ENCODE results near the gene RGPD8.

Gene RGPD8

GRCh38 chr2:112345030-112346027, 88.1 kb downstream of the RGPD8 start:
- no peak for DNase-seq
- TF ChIP-seq GATA1 (IDR thresholded peaks at IDR 0.05; ENCODE audit: low read depth, low read length) (no peak), POLR2A (IDR thresholded peaks at IDR 0.05; ENCODE audit: low read length) (no peak)

GRCh38 chr2:112343827-112344585, 89.4 kb downstream of the RGPD8 start:
- TF ChIP-seq POLR2A (IDR thresholded peaks at IDR 0.05; ENCODE audit: low read length) (no peak), GATA1 (IDR thresholded peaks at IDR 0.05; ENCODE audit: low read depth, low read length) (no peak)

DNA sequence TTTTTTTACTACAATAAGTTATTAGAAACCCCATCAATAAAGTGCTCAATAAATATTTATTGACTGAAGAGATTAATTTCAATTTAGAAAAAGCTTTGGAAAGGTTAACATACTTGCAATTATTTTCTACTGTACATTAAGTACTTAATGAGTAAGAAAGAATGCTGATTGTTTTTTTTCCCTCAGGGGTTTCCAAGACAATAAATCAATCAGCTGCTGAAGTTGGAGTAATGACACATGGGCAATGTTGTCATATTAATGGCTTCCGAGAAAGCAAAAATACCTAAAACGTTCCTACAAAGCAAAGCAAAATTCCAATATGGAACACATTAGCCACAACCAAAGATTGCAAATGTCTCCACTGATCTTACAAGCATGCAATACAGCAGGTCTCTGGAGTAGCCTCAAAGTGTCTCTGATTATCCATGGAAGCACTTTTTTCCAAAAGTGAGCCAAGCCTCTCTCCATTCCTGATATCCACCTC, 91.3 kb downstream of the RGPD8 start:
- TF ChIP-seq POLR2A (IDR thresholded peaks at IDR 0.05; ENCODE audit: low read length) = no peak
- TF ChIP-seq GATA1 (IDR thresholded peaks at IDR 0.05; ENCODE audit: low read depth, low read length) = no peak
- no peak for DNase-seq

More at GRCh38 chr2:112343827-112344585, 89.4 kb downstream of the RGPD8 start:
- DNase-seq = no peak

- TF ChIP-seq GATA1 (IDR thresholded peaks at IDR 0.05; ENCODE audit: low read depth, low read length) = no peak
- TF ChIP-seq POLR2A (IDR thresholded peaks at IDR 0.05; ENCODE audit: low read length) = no peak
- DNase-seq = no peak
These were observed 92.8 kb downstream of the RGPD8 start for GRCh38 chr2:112340475-112341267.

DNA sequence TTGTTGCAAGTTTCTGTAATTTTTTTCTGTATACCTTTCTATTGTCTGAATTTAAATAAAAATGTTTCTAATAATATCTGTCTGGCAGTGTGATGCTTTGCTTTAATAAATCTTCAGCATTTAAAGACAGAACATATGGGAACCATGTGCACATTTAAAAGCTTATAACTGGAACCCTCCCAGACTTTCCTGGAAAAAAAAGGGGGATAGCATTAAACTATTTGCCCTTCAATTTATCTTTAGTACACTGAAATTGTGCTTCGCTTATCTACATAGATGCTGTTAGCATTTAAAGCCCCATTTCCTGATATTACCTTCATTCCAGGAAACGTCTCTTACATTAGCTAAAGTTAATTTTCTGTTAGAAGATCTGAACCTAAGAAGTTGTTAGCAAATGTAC, 93.5 kb downstream of the RGPD8 start:
- no peak for TF ChIP-seq GATA1 (IDR thresholded peaks at IDR 0.05; ENCODE audit: low read depth, low read length)
- TF ChIP-seq POLR2A (IDR thresholded peaks at IDR 0.05; ENCODE audit: low read length) = no peak
- DNase-seq = no peak

DNA sequence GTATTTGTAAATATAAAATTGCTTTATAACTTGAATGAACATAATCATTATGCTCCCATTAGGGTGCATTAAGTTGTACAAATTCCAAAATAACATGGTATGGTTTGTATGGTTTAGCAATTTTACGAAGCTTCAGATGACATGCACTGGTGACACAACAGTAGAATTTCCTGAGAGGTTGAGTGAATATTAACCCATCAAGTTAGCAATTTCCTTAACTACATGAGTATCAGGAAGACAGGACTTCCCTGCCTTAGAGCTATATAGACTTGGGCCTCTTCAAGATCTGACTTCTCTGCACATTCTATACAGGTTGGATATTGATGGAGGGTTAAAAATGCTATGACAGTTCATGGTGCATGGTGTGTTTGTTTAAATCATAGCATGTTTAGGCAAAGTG, 97.8 kb downstream of the RGPD8 start:
- DNase-seq = no peak
- TF ChIP-seq GATA1 (IDR thresholded peaks at IDR 0.05; ENCODE audit: low read depth, low read length) (no peak), POLR2A (IDR thresholded peaks at IDR 0.05; ENCODE audit: low read length) (no peak)

GRCh38 chr2:112332123-112332696, 101.2 kb downstream of the RGPD8 start:
- TF ChIP-seq POLR2A (IDR thresholded peaks at IDR 0.05; ENCODE audit: low read length) = no peak
- TF ChIP-seq GATA1 (IDR thresholded peaks at IDR 0.05; ENCODE audit: low read depth, low read length) = no peak
- DNase-seq = no peak

- DNase-seq = no peak
- TF ChIP-seq GATA1 (IDR thresholded peaks at IDR 0.05; ENCODE audit: low read depth, low read length) = no peak
- no peak for TF ChIP-seq POLR2A (IDR thresholded peaks at IDR 0.05; ENCODE audit: low read length)
These were observed 110.5 kb downstream of the RGPD8 start for GRCh38 chr2:112322919-112323318.

DNA sequence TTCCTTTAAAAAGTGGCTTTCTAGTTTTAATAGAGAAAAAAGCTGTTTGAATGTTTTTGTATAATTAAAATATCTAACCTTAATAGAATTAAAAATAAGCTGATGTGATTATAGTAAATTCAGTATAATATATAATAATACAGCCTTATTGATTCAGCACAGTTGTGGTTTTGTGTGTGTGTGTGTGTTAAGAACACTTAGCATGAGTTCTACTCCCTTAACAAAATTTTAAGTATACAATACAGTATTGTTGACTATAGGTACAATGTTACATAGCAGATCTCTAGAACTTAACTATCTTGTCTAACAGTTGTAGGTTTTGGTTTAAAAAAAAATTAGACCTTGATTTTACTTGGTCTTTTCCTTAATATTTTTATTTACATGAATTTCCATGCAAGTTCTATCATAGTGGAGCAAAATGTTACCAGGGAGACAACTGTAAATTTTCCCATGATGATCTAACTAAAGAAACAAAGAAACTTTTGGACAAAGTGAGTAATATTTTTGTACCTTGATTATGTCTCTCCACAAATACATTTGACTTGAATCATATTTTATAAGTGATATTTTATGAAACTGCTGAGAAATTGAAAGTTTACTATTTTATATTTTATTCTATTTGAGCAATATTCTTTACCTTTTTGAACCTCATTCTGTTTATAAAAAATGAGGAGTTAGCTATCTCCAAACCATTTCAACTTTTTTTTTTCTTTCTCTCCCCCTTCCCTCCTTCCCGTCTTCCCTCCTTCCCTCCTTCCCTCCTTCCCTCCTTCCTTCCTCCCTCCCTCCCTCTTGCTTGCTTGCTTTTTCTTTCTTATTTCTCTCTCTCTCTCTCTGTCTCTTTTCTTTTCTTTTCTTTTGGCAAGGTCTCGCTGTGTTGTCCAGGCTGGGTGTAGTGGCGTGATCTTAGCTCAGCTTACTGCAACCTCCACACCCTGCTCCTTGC, 111.8 kb downstream of the RGPD8 start:
- TF ChIP-seq GATA1 (IDR thresholded peaks at IDR 0.05; ENCODE audit: low read depth, low read length) (no peak), POLR2A (IDR thresholded peaks at IDR 0.05; ENCODE audit: low read length) (no peak)
- DNase-seq = no peak

Data from erythroblast (primary cell).